ENCODE data around the gene SUN5. TPM values are rescaled to one million over a fixed set of nuclear protein-coding genes. Genes with fewer than 3 reads are reported as not detected.

The SUN5 gene
- total RNA-seq, 1 experiment from 2014 or later: not detected

DNA sequence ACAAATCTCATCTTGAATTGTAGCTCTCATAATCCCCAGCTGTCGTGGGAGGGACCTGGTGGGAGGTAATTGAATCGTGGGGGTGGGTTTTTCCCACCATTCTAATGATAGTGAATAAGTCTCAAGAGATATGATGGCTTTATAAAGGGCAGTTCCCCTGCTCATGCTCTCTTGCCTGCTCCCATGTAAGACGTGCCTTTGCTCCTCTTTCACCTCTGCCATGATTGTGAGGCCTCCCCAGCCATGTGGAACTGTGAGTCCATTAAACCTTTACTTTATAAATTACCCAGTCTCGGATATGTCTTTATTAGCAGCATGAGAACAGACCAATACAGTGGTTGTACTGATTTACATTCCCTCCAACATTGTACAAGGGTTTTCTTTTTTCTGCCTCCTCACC is 69.7 kb downstream of the SUN5 start:
- H3K36me3 ChIP-seq (ENCODE audit: control insufficient read depth, insufficient read depth, low read length): no peaks in the 10 kb centered on the region
- intact Hi-C loops (cut with micrococcal nuclease; ENCODE audit: unreplicated experiment): no loop called here
- ChIA-PET CTCF (no interaction called here), POLR2A (no interaction called here)
- no peaks in the 10 kb centered on the region for H3K4me1 ChIP-seq (ENCODE audit: control insufficient read depth, insufficient read depth, low read length)
- ATAC-seq (no peak), DNase-seq (ENCODE audit: low read depth, low spot score) (no peak)
- no peak for TF ChIP-seq TCF7L2 (IDR thresholded peaks at IDR 0.05; ENCODE audit: low read depth, low read length)
- TF ChIP-seq, protein P1, sequence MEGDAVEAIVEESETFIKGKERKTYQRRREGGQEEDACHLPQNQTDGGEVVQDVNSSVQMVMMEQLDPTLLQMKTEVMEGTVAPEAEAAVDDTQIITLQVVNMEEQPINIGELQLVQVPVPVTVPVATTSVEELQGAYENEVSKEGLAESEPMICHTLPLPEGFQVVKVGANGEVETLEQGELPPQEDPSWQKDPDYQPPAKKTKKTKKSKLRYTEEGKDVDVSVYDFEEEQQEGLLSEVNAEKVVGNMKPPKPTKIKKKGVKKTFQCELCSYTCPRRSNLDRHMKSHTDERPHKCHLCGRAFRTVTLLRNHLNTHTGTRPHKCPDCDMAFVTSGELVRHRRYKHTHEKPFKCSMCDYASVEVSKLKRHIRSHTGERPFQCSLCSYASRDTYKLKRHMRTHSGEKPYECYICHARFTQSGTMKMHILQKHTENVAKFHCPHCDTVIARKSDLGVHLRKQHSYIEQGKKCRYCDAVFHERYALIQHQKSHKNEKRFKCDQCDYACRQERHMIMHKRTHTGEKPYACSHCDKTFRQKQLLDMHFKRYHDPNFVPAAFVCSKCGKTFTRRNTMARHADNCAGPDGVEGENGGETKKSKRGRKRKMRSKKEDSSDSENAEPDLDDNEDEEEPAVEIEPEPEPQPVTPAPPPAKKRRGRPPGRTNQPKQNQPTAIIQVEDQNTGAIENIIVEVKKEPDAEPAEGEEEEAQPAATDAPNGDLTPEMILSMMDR (IDR thresholded peaks at IDR 0.05): no peak
- no peak overlapping the region for H3K27ac ChIP-seq (ENCODE audit: low read length)
- no TSS peak for BruUV-seq (replicated peaks)
- in situ Hi-C loops (cut with HindIII; ENCODE audit: low pct_unique_long_range_greater_than_20kb, low sequenced_read_pairs): no loop called here
- H3K27me3 ChIP-seq (ENCODE audit: control insufficient read depth, insufficient read depth, low read length): no peaks in the 10 kb centered on the region
- no peaks in the 10 kb centered on the region for H3K9me3 ChIP-seq (ENCODE audit: control insufficient read depth, insufficient read depth, low read depth, low read length)
- no peak overlapping the region for H3K4me3 ChIP-seq (ENCODE audit: low read depth in 2 of 2, low read length in 2 of 2)

Other genes with a start within 250 kb of the SUN5 start
- gene DNMT3B, start 242.0 kb downstream of the SUN5 start, total RNA-seq (2021; ENCODE audit: unreplicated experiment): 3.5 TPM
- gene MAPRE1, start 184.5 kb downstream of the SUN5 start, total RNA-seq (2021; ENCODE audit: unreplicated experiment): 160 TPM
- 1.1 TPM for gene EFCAB8, start 145.5 kb downstream of the SUN5 start, total RNA-seq (2021; ENCODE audit: unreplicated experiment)
- gene BPIFB2, start 3.3 kb upstream of the SUN5 start, total RNA-seq (2021; ENCODE audit: unreplicated experiment): not detected
- gene BPIFB6, start 27.2 kb upstream of the SUN5 start, total RNA-seq (2021; ENCODE audit: unreplicated experiment): not detected
- not detected for gene BPIFB3, start 49.5 kb upstream of the SUN5 start, total RNA-seq (2021; ENCODE audit: unreplicated experiment)
- gene BPIFB4, start 75.2 kb upstream of the SUN5 start, total RNA-seq (2021; ENCODE audit: unreplicated experiment): not detected
- gene BPIFA2, start 163.7 kb upstream of the SUN5 start, total RNA-seq (2021; ENCODE audit: unreplicated experiment): not detected
- gene BPIFA3, start 212.9 kb upstream of the SUN5 start, total RNA-seq (2021; ENCODE audit: unreplicated experiment): not detected
- not detected for gene BPIFA1, start 231.6 kb upstream of the SUN5 start, total RNA-seq (2021; ENCODE audit: unreplicated experiment)

Measured in Panc1 (cell line).